HEK293T (cell line): ENCODE data around the gene S100A6.

Experiments used
- CTCF ChIA-PET: fragments of 350-600 bp; formaldehyde crosslinking; extraction: SDS; loops from one replicate; lab custom pipeline; 2021; ENCODE audit warnings: antibody characterized with exemption, inconsistent platforms; lab: Yijun Ruan, JAX
- POLR2A ChIA-PET: fragments of 350-600 bp; formaldehyde crosslinking; extraction: SDS; loops from one replicate; lab custom pipeline; 2020; ENCODE audit warnings: antibody characterized with exemption, inconsistent platforms; lab: Yijun Ruan, JAX
- DNase-seq: peaks from one replicate; pipeline ENCODE4 v3.0.0; 2012; ENCODE audit warnings: mixed read lengths; ENCODE audit errors: extremely low spot score
- ARNT ChIP-seq: fragments of 450-650 bp; IDR thresholded peaks from 2 replicates; pipeline ENCODE4 v1.6.1; 2017; ENCODE audit warnings: mild to moderate bottlenecking
- BHLHE40 ChIP-seq: fragments of 450-650 bp; IDR thresholded peaks from 2 replicates; pipeline ENCODE4 v1.6.1; 2016; ENCODE audit warnings: mild to moderate bottlenecking, moderate library complexity, borderline replicate concordance
- CTBP1 ChIP-seq: fragments of 450-650 bp; IDR thresholded peaks from 2 replicates; pipeline ENCODE4 v1.6.1; 2016; ENCODE audit warnings: borderline replicate concordance
- ELF4 ChIP-seq: fragments of 450-650 bp; IDR thresholded peaks from 2 replicates; pipeline ENCODE4 v1.6.1; 2017; ENCODE audit warnings: antibody characterized with exemption
- FOXA1 ChIP-seq: fragments of 450-650 bp; IDR thresholded peaks from 2 replicates; pipeline ENCODE4 v1.6.1; 2016; ENCODE audit warnings: mild to moderate bottlenecking
- FOXK2 ChIP-seq: fragments of 450-650 bp; IDR thresholded peaks from 2 replicates; pipeline ENCODE4 v1.6.1; 2016; ENCODE audit warnings: mild to moderate bottlenecking
- FOXM1 ChIP-seq: fragments of 450-650 bp; IDR thresholded peaks from 2 replicates; pipeline ENCODE4 v1.6.1; 2017; ENCODE audit warnings: mild to moderate bottlenecking, borderline replicate concordance
- HDGF ChIP-seq: fragments of 450-650 bp; IDR thresholded peaks from 2 replicates; pipeline ENCODE4 v1.6.1; 2017; ENCODE audit warnings: antibody characterized with exemption, borderline replicate concordance
- L3MBTL2 ChIP-seq: fragments of 450-650 bp; conservative IDR thresholded peaks from 2 replicates; pipeline ENCODE4 v1.6.1; 2016; ENCODE audit warnings: mild to moderate bottlenecking
- LEF1 ChIP-seq: fragments of 450-650 bp; IDR thresholded peaks from 2 replicates; pipeline ENCODE4 v1.6.1; 2017; ENCODE audit warnings: mild to moderate bottlenecking, borderline replicate concordance
- NFRKB ChIP-seq: fragments of 450-650 bp; IDR thresholded peaks from 2 replicates; pipeline ENCODE4 v1.6.1; 2016; ENCODE audit warnings: mild to moderate bottlenecking, moderate library complexity
- PKNOX1 ChIP-seq: fragments of 450-650 bp; IDR thresholded peaks from 2 replicates; pipeline ENCODE4 v1.6.1; 2016
- SP1 ChIP-seq: fragments of 450-650 bp; IDR thresholded peaks from 2 replicates; pipeline ENCODE4 v1.6.1; 2017
- SUZ12 ChIP-seq: fragments of 450-650 bp; IDR thresholded peaks from 2 replicates; pipeline ENCODE4 v1.6.1; 2016; ENCODE audit warnings: mild to moderate bottlenecking
- TARDBP ChIP-seq: fragments of 450-650 bp; IDR thresholded peaks from 2 replicates; pipeline ENCODE4 v1.6.1; 2016
- ZNF384 ChIP-seq: fragments of 450-650 bp; IDR thresholded peaks from 2 replicates; pipeline ENCODE4 v1.6.1; 2016

The S100A6 gene

GRCh38 chr1:153488731-153489130 lies 47.1 kb downstream of the S100A6 start:
- ChIA-PET CTCF (interaction anchor here (0.6 kb wide), 4 partner anchors 62 to 230 kb away, joined by 3 read pairs; no protein-coding TSS in a partner anchor), POLR2A (no interaction called here)
- no peak for DNase-seq
- TF ChIP-seq BHLHE40, result no peak
- TF ChIP-seq PKNOX1, result no peak
- no peak for TF ChIP-seq L3MBTL2
- TF ChIP-seq ARNT, result no peak
- TF ChIP-seq HDGF, result no peak
- no peak for TF ChIP-seq FOXM1
- TF ChIP-seq ZNF384, result no peak
- TF ChIP-seq CTBP1, result no peak
- TF ChIP-seq NFRKB, result no peak
- TF ChIP-seq FOXK2, result no peak
- TF ChIP-seq LEF1, result no peak
- no peak for TF ChIP-seq SP1
- no peak for TF ChIP-seq FOXA1
- no peak for TF ChIP-seq ELF4
- no peak for TF ChIP-seq SUZ12
- TF ChIP-seq TARDBP, result no peak

- no peak for DNase-seq
- ChIA-PET POLR2A (no interaction called here), CTCF (interaction anchor here (0.6 to 1.0 kb wide), 3 partner anchors 22 to 132 kb away, joined by 3 to 4 read pairs (median 3); no protein-coding TSS in a partner anchor)
- no peak for TF ChIP-seq ZNF384
- no peak for TF ChIP-seq LEF1
- TF ChIP-seq BHLHE40, result no peak
- TF ChIP-seq FOXM1, result no peak
- TF ChIP-seq PKNOX1, result no peak
- TF ChIP-seq HDGF, result no peak
- TF ChIP-seq TARDBP, result no peak
- no peak for TF ChIP-seq ARNT
- TF ChIP-seq SP1, result no peak
Observed at GRCh38 chr1:153487707-153488106, 48.1 kb downstream of the S100A6 start.

- ChIA-PET POLR2A (no interaction called here), CTCF (interaction anchor here (0.9 to 2.7 kb wide), 4 partner anchors 9 to 133 kb away, joined by 3 to 22 read pairs (median 5); no protein-coding TSS in a partner anchor)
- no peak for TF ChIP-seq ZNF384
- no peak for TF ChIP-seq FOXA1
- no peak for TF ChIP-seq L3MBTL2
- no peak for TF ChIP-seq PKNOX1
- TF ChIP-seq SUZ12, result no peak
- no peak for TF ChIP-seq BHLHE40
- no peak for TF ChIP-seq CTBP1
- TF ChIP-seq TARDBP, result no peak
- no peak for TF ChIP-seq SP1
- no peak for TF ChIP-seq FOXM1
- TF ChIP-seq LEF1, result no peak
- no peak for TF ChIP-seq NFRKB
- no peak for TF ChIP-seq HDGF
- no peak for TF ChIP-seq ARNT
- TF ChIP-seq FOXK2, result no peak
- no peak for TF ChIP-seq ELF4
- DNase-seq, result no peak
Observed at GRCh38 chr1:153485863-153486262, 49.9 kb downstream of the S100A6 start.
